OCI-LY7 (cell line): ENCODE measurements around the gene GPATCH2. TPM values are rescaled to one million over a fixed set of nuclear protein-coding genes. Genes with fewer than 3 reads are reported as not detected.
"Not testable (repeated sequence)": the region's sequence is repeated elsewhere in the genome, so short reads cannot be mapped to it uniquely, and the experiment has no call there.

Experiments
- BruUV-seq: library from RNA; stranded (reverse); fragments of 400-500 nt; replicated peaks from 2 replicates; lab custom pipeline; 2021; lab: Mats Ljungman, UMichigan
- CTCF ChIA-PET: fragments of 300-600 bp; sonication (Branson Sonifier 250); formaldehyde crosslinking; loops from one replicate; lab custom pipeline; 2022; ENCODE audit warnings: antibody characterized with exemption; ENCODE audit not compliant: unreplicated experiment; lab: Charles Lee
- POLR2A ChIA-PET: fragments of 300-600 bp; sonication (Branson Sonifier 250); formaldehyde crosslinking; loops from one replicate; lab custom pipeline; 2022; ENCODE audit warnings: antibody characterized with exemption; lab: Charles Lee
- DNase-seq: peaks from one replicate; pipeline ENCODE4 v3.0.0-alpha.2; 2015; ENCODE audit warnings: low spot score
- H2AFZ ChIP-seq: fragments of 200-600 bp; sonication (generic), shearing (Covaris generic); 2 replicates; pipeline ENCODE4 v1.6.1; 2014; ENCODE audit warnings: mild to moderate bottlenecking, antibody characterized with exemption, low read length, moderate library complexity
- H3K27ac ChIP-seq: fragments of 200-600 bp; sonication (generic); 2 replicates; pipeline ENCODE4 v1.5.1; 2014; ENCODE audit warnings: mixed run types, low read depth, mild to moderate bottlenecking, moderate library complexity, low read length, inconsistent platforms; ENCODE audit not compliant: poor library complexity, severe bottlenecking
- H3K36me3 ChIP-seq: fragments of 200-600 bp; sonication (generic); 2 replicates; pipeline ENCODE4 v1.6.1; 2014; ENCODE audit warnings: mild to moderate bottlenecking, antibody characterized with exemption, low read length, moderate library complexity, mixed read lengths; ENCODE audit not compliant: insufficient read depth
- H3K4me1 ChIP-seq: fragments of 200-600 bp; sonication (generic); 2 replicates; pipeline ENCODE4 v1.5.1; 2014; ENCODE audit warnings: mild to moderate bottlenecking, low read length; ENCODE audit not compliant: insufficient read depth, poor library complexity, severe bottlenecking
- H3K4me2 ChIP-seq: fragments of 200-600 bp; sonication (generic); 2 replicates; pipeline ENCODE4 v1.6.1; 2014; ENCODE audit warnings: mild to moderate bottlenecking, low read length
- H3K4me3 ChIP-seq: fragments of 200-600 bp; sonication (generic); 2 replicates; pipeline ENCODE4 v1.5.1; 2014; ENCODE audit warnings: mild to moderate bottlenecking, low read depth, low read length; ENCODE audit not compliant: poor library complexity, severe bottlenecking
- H3K79me2 ChIP-seq: fragments of 200-600 bp; sonication (generic); 2 replicates; pipeline ENCODE4 v1.6.1; 2016; ENCODE audit warnings: low read depth, mild to moderate bottlenecking, low read length, moderate library complexity, mixed read lengths; ENCODE audit not compliant: insufficient read depth
- H3K9me2 ChIP-seq: fragments of 200-600 bp; sonication (generic); 2 replicates; pipeline ENCODE4 v1.6.1; 2016; ENCODE audit warnings: mild to moderate bottlenecking, low read length, mixed read lengths; ENCODE audit not compliant: insufficient read depth
- H3K9me3 ChIP-seq: fragments of 200-600 bp; sonication (generic); 2 replicates; pipeline ENCODE4 v1.6.1; 2014; ENCODE audit warnings: mild to moderate bottlenecking, mixed run types, low read length, mixed read lengths
- H4K20me1 ChIP-seq: fragments of 200-600 bp; sonication (generic); 2 replicates; pipeline ENCODE4 v1.6.1; 2014; ENCODE audit warnings: mild to moderate bottlenecking, antibody characterized with exemption, low read length, moderate library complexity, mixed read lengths; ENCODE audit not compliant: insufficient read depth
- CTCF ChIP-seq: fragments of 200-600 bp; sonication (generic); conservative IDR thresholded peaks from 2 replicates; pipeline ENCODE4 v1.5.1; 2014; ENCODE audit warnings: mild to moderate bottlenecking, antibody characterized with exemption, low read length, moderate library complexity, mixed read lengths
- EZH2phosphoT487 ChIP-seq: fragments of 200-600 bp; sonication (generic); IDR thresholded peaks from 2 replicates; pipeline ENCODE4 v1.6.1; 2018; ENCODE audit warnings: low read depth, borderline replicate concordance, mild to moderate bottlenecking, mixed run types, antibody characterized with exemption, low read length, moderate library complexity, mixed read lengths
- intact Hi-C: fragments of 100-400 bp; cut with micrococcal nuclease; formaldehyde crosslinking; loops from one replicate; pipeline ENCODE4 v1.10.0; 2022; ENCODE audit not compliant: unreplicated experiment
- total RNA-seq, 2 experiments: library from RNA; depleted of rRNA in 1 of 2; stranded (reverse); fragments of >200 nt in 1 of 2; shearing (Covaris generic) in 1 of 2; gene quantifications; 2 replicates each; pipeline ENCODE4 v1.2.3, GENCODE V29; 2014 to 2022

GPATCH2 gene
- total RNA-seq, 2 experiments from 2014 or later, result 8.8 to 12.7 TPM

DNA sequence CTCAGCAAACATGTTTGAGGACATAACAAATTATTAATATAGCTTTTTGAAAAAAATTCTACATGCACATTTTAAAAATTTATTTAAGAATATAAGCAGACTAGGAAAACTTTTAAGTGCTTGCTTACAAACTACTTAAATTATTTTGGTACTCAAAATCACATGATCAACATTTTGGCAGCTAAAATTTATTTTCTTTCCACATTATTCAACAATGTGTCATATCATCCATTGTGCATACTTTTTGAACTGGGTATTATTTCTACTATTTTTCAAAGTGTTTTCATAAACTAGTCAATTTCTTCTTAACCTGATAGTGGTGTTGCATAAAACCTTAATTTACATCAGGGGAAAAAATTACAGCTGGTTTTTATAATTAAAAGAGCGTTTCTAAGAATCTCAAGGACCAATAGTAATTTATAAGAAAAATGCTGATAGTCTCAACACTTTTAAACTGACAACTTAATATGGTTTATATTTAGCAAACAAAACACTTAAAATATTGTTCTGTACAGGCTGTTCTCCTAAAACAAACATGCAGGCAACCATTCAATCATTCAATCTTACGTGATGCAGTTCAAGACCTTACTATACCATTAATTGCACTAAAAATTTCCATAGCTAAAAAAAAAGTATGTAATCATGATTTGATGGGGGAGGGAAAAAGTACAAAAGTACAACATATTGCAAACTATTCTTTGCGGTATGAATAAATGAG, 105.0 kb downstream of the GPATCH2 start:
- no TSS peak for BruUV-seq
- H3K36me3 ChIP-seq, result no peaks in the 10 kb centered on the region
- CTCF ChIA-PET, result interaction anchor here (0.9 kb wide), 1 partner anchor 105 kb away, joined by 4 read pairs; the partner anchor contains the start of genes GPATCH2 and SPATA17

GRCh38 chr1:217524787-217525520, 105.9 kb downstream of the GPATCH2 start:
- Histone ChIP-seq H2AFZ (no peak overlapping the region), H3K4me3 (no peak overlapping the region), H3K9me2 (no peaks in the 10 kb centered on the region), H3K4me1 (no peaks in the 10 kb centered on the region), H4K20me1 (no peaks in the 10 kb centered on the region; the same call in 1 of the 2 replicates), H3K79me2 (no peaks in the 10 kb centered on the region), H3K36me3 (no peaks in the 10 kb centered on the region), H3K4me2 (no peak overlapping the region), H3K27ac (no peak overlapping the region), H3K9me3 (no peaks in the 10 kb centered on the region)
- TF ChIP-seq CTCF, result no peak
- TF ChIP-seq EZH2phosphoT487, result no peak
- BruUV-seq, result no TSS peak
- no peak for DNase-seq
- CTCF ChIA-PET, result no interaction called here
- intact Hi-C loops, result no loop called here
- POLR2A ChIA-PET, result interaction anchor here (1.2 kb wide), 1 partner anchor 17 kb away, joined by 4 read pairs; no protein-coding TSS in a partner anchor

More for the DNA sequence above, 105.0 kb downstream of the GPATCH2 start:
- no peak for DNase-seq
- H4K20me1 ChIP-seq, result no peaks in the 10 kb centered on the region
- TF ChIP-seq CTCF (no peak), EZH2phosphoT487 (no peak)
- H3K79me2 ChIP-seq, result no peaks in the 10 kb centered on the region
- H3K4me1 ChIP-seq, result no peaks in the 10 kb centered on the region
- intact Hi-C loops, result no loop called here
- no peak overlapping the region for H2AFZ ChIP-seq
- no peaks in the 10 kb centered on the region for H3K9me2 ChIP-seq
- H3K27ac ChIP-seq, result no peak overlapping the region
- H3K4me3 ChIP-seq, result no peak overlapping the region
- H3K9me3 ChIP-seq, result no peaks in the 10 kb centered on the region
- no peak overlapping the region for H3K4me2 ChIP-seq
- POLR2A ChIA-PET, result interaction anchor here (0.6 to 1.3 kb wide), 3 partner anchors 16 to 429 kb away, joined by 4 to 5 read pairs (median 4); no protein-coding TSS in a partner anchor

DNA sequence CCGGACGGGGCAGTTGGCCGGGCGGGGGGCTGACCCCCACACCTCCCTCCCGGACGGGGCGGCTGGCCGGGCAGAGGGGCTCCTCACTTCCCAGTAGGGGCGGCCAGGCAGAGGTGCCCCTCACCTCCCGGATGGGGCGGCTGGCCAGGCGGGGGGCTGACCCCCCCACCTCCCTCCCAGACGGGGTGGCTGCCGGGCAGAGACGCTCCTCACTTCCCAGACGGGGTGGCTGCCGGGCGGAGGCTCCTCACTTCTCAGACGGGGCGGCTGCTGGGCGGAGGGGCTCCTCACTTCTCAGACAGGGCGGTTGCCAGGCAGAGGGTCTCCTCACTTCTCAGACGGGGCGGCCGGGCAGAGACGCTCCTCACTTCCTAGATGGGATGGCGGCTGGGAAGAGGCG, 107.0 kb downstream of the GPATCH2 start:
- intact Hi-C loops, POLR2A ChIA-PET, BruUV-seq, DNase-seq, H3K9me2 ChIP-seq, H3K79me2 ChIP-seq, H2AFZ ChIP-seq, H3K27ac ChIP-seq, CTCF ChIA-PET, H3K9me3 ChIP-seq, H4K20me1 ChIP-seq, H3K36me3 ChIP-seq, H3K4me1 ChIP-seq, H3K4me3 ChIP-seq, H3K4me2 ChIP-seq: not testable (repeated sequence)
